MM.1S (cell line): Measurements from ENCODE around the gene SLC25A6.

Experiments
- DNase-seq: peaks from one replicate; pipeline ENCODE4 v3.0.0-alpha.2; 2015
- H2AFZ ChIP-seq: fragments of 300-600 bp; sonication (generic); 2 replicates; pipeline ENCODE4 v1.6.0; 2016; ENCODE audit warnings: antibody characterized with exemption, low read length
- H3F3A ChIP-seq: fragments of 300-600 bp; sonication (generic); 2 replicates; pipeline ENCODE4 v1.6.1; 2016; ENCODE audit warnings: mild to moderate bottlenecking, antibody characterized with exemption, low read length, moderate library complexity, mixed read lengths; ENCODE audit not compliant: insufficient read depth
- H3K27ac ChIP-seq: fragments of 300-600 bp; sonication (generic); 2 replicates; pipeline ENCODE4 v1.5.1; 2016; ENCODE audit warnings: mild to moderate bottlenecking, low read length
- H3K27me3 ChIP-seq: fragments of 300-600 bp; sonication (generic); replicated peaks from 2 replicates; pipeline ENCODE4 v1.6.0; 2016; ENCODE audit warnings: low read length; ENCODE audit not compliant: insufficient read depth
- H3K36me3 ChIP-seq: fragments of 300-600 bp; sonication (generic); replicated peaks from 2 replicates; pipeline ENCODE4 v1.6.1; 2016; ENCODE audit warnings: mild to moderate bottlenecking, low read length, mixed read lengths; ENCODE audit not compliant: insufficient read depth
- H3K4me1 ChIP-seq: fragments of 300-600 bp; sonication (generic); 2 replicates; pipeline ENCODE4 v1.6.1; 2016; ENCODE audit warnings: low read length, mixed read lengths
- H3K4me2 ChIP-seq: fragments of 300-600 bp; sonication (generic); 2 replicates; pipeline ENCODE4 v1.6.0; 2016; ENCODE audit warnings: low read depth, low read length
- H3K4me3 ChIP-seq: fragments of 300-600 bp; sonication (generic); 2 replicates; pipeline ENCODE4 v1.5.1; 2016; ENCODE audit warnings: low read length, mixed read lengths
- H3K79me2 ChIP-seq: fragments of 300-600 bp; sonication (generic); 2 replicates; pipeline ENCODE4 v1.6.1; 2016; ENCODE audit warnings: mixed run types, low read length, mixed read lengths
- H3K9ac ChIP-seq: fragments of 300-600 bp; sonication (generic); 2 replicates; pipeline ENCODE4 v1.6.1; 2016; ENCODE audit warnings: low read length, mixed read lengths
- H3K9me2 ChIP-seq: fragments of 300-600 bp; sonication (generic); replicated peaks from 2 replicates; pipeline ENCODE4 v1.6.1; 2016; ENCODE audit warnings: mild to moderate bottlenecking, low read length, mixed read lengths; ENCODE audit not compliant: insufficient read depth
- H3K9me3 ChIP-seq: fragments of 300-600 bp; sonication (generic); replicated peaks from 2 replicates; pipeline ENCODE4 v1.6.1; 2016; ENCODE audit warnings: mild to moderate bottlenecking, low read length, mixed read lengths; ENCODE audit not compliant: insufficient read depth
- H4K20me1 ChIP-seq: fragments of 300-600 bp; sonication (generic); 2 replicates; pipeline ENCODE4 v1.6.1; 2016; ENCODE audit warnings: mild to moderate bottlenecking, low read length, moderate library complexity, mixed read lengths; ENCODE audit not compliant: insufficient read depth
- EZH2 ChIP-seq: fragments of 300-600 bp; sonication (generic); optimal IDR thresholded peaks from 2 replicates; pipeline ENCODE3; 2017; ENCODE audit warnings: low read depth, mild to moderate bottlenecking, antibody characterized with exemption, low read length, mixed read lengths
- EZH2phosphoT487 ChIP-seq: fragments of 300-600 bp; sonication (generic); IDR thresholded peaks from 2 replicates; pipeline ENCODE4 v1.6.1; 2018; ENCODE audit warnings: antibody characterized with exemption, low read length
- TF ChIP-seq, protein P1 (sequence below): fragments of 300-600 bp; sonication (generic); IDR thresholded peaks from 2 replicates; pipeline ENCODE4 v1.5.1; 2016; ENCODE audit warnings: antibody characterized with exemption, low read length, mixed read lengths

SLC25A6 gene

DNA sequence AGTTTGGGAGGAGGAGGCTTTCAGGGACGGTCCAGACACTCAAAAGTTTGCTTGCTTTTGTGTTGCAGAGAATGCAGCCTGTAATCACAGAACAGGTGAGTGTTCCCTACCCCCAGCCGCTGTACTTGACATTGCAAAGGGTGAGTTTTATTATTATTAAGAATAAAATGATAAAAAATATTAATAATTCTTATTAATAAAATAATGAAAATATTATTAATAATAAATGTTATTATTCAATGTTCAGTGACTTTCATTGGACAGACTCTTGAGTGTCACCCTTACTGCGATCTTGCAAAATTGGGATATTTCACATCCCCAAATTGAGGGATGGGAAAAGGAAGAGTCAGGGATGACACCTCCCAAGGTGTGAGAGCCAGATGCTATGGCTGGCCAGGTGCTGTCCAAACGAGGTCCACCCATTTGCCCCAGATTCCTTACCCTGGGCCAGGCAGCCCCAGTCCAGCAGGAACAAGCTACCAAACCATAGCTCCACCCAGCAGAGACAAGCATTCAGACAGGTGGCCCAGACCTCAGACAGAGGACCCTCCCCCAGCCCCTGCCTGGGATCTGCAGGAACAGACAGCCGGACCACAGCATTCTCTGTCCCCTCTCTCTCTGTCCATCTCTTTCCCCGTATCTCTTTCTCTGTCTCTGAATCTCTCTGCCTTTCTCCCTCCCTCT is 33.0 kb downstream of the SLC25A6 start:
- no peak for DNase-seq
- H4K20me1 ChIP-seq = no peaks in the 10 kb centered on the region
- H3K9ac ChIP-seq = no peak overlapping the region
- H3K4me3 ChIP-seq = no peak overlapping the region
- no peaks in the 10 kb centered on the region for H3K36me3 ChIP-seq
- H3K9me2 ChIP-seq = no peaks in the 10 kb centered on the region
- TF ChIP-seq EZH2phosphoT487 = no peak
- no peak for TF ChIP-seq EZH2
- TF ChIP-seq, protein P1, sequence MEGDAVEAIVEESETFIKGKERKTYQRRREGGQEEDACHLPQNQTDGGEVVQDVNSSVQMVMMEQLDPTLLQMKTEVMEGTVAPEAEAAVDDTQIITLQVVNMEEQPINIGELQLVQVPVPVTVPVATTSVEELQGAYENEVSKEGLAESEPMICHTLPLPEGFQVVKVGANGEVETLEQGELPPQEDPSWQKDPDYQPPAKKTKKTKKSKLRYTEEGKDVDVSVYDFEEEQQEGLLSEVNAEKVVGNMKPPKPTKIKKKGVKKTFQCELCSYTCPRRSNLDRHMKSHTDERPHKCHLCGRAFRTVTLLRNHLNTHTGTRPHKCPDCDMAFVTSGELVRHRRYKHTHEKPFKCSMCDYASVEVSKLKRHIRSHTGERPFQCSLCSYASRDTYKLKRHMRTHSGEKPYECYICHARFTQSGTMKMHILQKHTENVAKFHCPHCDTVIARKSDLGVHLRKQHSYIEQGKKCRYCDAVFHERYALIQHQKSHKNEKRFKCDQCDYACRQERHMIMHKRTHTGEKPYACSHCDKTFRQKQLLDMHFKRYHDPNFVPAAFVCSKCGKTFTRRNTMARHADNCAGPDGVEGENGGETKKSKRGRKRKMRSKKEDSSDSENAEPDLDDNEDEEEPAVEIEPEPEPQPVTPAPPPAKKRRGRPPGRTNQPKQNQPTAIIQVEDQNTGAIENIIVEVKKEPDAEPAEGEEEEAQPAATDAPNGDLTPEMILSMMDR = no peak
- H3K27ac ChIP-seq = no peak overlapping the region
- no peaks in the 10 kb centered on the region for H3K9me3 ChIP-seq
- no peaks in the 10 kb centered on the region for H3K4me1 ChIP-seq
- no peak overlapping the region for H2AFZ ChIP-seq
- no peaks in the 10 kb centered on the region for H3K79me2 ChIP-seq
- no peaks in the 10 kb centered on the region for H3F3A ChIP-seq
- no peak overlapping the region for H3K4me2 ChIP-seq
- H3K27me3 ChIP-seq = no peaks in the 10 kb centered on the region

DNA sequence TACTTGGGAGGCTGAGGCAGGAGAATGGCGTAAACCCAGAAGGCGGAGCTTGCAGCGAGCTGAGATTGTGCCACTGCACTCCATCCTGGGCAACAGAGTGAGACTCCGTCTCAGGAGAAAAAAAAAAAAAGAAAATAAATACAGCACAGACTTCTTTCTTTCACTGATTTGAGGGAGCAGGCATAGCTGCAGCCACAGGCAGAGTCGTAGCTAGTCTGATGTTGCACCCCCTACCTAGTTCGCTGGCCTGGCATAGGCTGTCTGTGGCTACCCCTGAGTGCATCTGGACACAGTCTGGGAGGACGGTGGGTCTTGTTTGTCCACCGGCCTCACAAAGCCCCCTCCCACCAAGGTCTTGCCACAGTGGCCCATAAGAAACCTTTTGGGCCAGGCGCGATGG is 33.9 kb downstream of the SLC25A6 start:
- no peaks in the 10 kb centered on the region for H3F3A ChIP-seq
- H3K9ac ChIP-seq = no peak overlapping the region
- no peaks in the 10 kb centered on the region for H3K27me3 ChIP-seq
- no peaks in the 10 kb centered on the region for H3K36me3 ChIP-seq
- no peak overlapping the region for H3K27ac ChIP-seq
- H3K9me2 ChIP-seq = no peaks in the 10 kb centered on the region
- no peak overlapping the region for H3K4me3 ChIP-seq
- no peak for DNase-seq
- no peaks in the 10 kb centered on the region for H3K4me1 ChIP-seq
- no peak overlapping the region for H3K4me2 ChIP-seq
- no peaks in the 10 kb centered on the region for H3K79me2 ChIP-seq
- no peaks in the 10 kb centered on the region for H3K9me3 ChIP-seq
- no peaks in the 10 kb centered on the region for H4K20me1 ChIP-seq
- no peak for TF ChIP-seq EZH2
- TF ChIP-seq, protein P1 = no peak
- H2AFZ ChIP-seq = no peak overlapping the region

DNA sequence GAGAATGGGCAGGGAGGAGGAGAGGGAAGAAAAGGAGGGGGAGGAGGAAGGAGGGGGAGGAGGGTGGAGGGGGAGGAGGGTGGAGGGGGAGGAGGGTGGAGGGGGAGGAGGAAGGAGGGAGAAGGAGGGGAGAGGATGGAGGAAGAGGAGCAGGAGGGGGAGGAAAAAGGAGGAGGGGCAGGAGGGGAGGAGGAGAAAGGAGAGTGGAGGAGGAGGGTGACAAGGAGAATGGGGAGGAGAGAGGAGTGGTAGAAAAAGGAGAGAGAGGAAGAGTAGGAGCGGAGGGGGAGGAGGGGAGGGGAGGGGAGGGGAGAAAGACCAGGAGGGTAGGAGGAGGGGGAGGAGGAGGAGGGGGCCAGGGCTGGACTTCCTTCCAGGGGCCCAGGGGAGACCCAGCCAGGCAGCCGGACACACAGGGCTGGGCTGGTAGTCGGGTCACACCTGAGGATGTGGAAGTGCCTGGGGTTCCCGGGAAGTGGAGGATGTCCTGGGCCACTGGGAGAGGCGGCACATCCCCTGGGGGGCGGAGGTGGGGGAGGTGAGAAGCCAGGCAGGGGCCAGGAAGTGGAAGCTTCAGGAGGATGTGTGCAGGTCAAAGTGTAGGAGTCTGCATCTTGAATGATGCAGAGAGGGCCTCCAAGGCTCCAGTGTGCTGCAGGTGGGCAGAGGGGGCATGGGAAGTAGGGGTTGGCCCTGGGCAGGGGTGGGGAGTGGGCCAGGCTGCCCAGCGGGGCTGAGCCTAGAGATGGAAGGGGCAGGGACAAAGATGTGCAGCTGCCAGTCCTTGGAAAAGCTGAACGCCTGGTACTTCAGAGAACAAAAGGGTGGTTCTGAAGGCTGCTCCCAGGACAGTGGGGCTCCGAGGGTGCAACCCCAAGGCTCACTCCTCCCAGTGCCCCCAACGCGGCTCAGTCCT is 36.5 kb downstream of the SLC25A6 start:
- no peak overlapping the region for H2AFZ ChIP-seq
- TF ChIP-seq EZH2phosphoT487 (no peak), EZH2 (no peak)
- TF ChIP-seq, protein P1 = no peak

More for the DNA sequence above, 36.5 kb downstream of the SLC25A6 start:
- no peak overlapping the region for H3K9ac ChIP-seq
- no peak for DNase-seq
- H3K9me3 ChIP-seq = no peaks in the 10 kb centered on the region
- no peaks in the 10 kb centered on the region for H4K20me1 ChIP-seq
- H3K4me3 ChIP-seq = no peak overlapping the region
- no peaks in the 10 kb centered on the region for H3K36me3 ChIP-seq
- H3K4me1 ChIP-seq = no peaks in the 10 kb centered on the region
- no peak overlapping the region for H3K4me2 ChIP-seq
- no peaks in the 10 kb centered on the region for H3K9me2 ChIP-seq
- H3K27ac ChIP-seq = no peak overlapping the region
- no peaks in the 10 kb centered on the region for H3F3A ChIP-seq
- H3K27me3 ChIP-seq = no peaks in the 10 kb centered on the region
- H3K79me2 ChIP-seq = no peaks in the 10 kb centered on the region
